HG02642 (cell line): Measurements from ENCODE around the gene EPHA2.
"Not testable (repeated sequence)": the region's sequence is repeated elsewhere in the genome, so short reads cannot be mapped to it uniquely, and the experiment has no call there.

Experiments
- ATAC-seq: cut with Tn5 transposase; IDR thresholded peaks from one replicate; pipeline ENCODE4 v1.9.1; 2021; ENCODE audit warnings: mild to moderate bottlenecking; ENCODE audit not compliant: unreplicated experiment, poor library complexity

EPHA2 gene

GRCh38 chr1:16170283-16170673, 14.4 kb upstream of the EPHA2 start:
- no peak for ATAC-seq

GRCh38 chr1:16168622-16169360, 12.9 kb upstream of the EPHA2 start:
- no peak for ATAC-seq

- not testable (repeated sequence) for ATAC-seq
Observed at GRCh38 chr1:16168144-16168495, 12.3 kb upstream of the EPHA2 start.

GRCh38 chr1:16167331-16168143, 11.7 kb upstream of the EPHA2 start:
- peak; percentile 70 for ATAC-seq

- ATAC-seq, result no peak
Observed at GRCh38 chr1:16166117-16166516, 10.2 kb upstream of the EPHA2 start.

GRCh38 chr1:16165548-16165947, 9.7 kb upstream of the EPHA2 start:
- no peak for ATAC-seq

- ATAC-seq, result no peak
Observed at GRCh38 chr1:16165073-16165364, 9.2 kb upstream of the EPHA2 start.

GRCh38 chr1:16164213-16165072, 8.6 kb upstream of the EPHA2 start:
- no peak for ATAC-seq

- not testable (repeated sequence) for ATAC-seq
Observed at GRCh38 chr1:16163608-16164212, 7.8 kb upstream of the EPHA2 start.

- ATAC-seq, result no peak
Observed at GRCh38 chr1:16162163-16162822, 6.4 kb upstream of the EPHA2 start.

GRCh38 chr1:16161717-16162116, 5.8 kb upstream of the EPHA2 start:
- ATAC-seq, result no peak

GRCh38 chr1:16158993-16159831, 3.3 kb upstream of the EPHA2 start:
- no peak for ATAC-seq

- ATAC-seq, result no peak
Observed at GRCh38 chr1:16158025-16158424, 2.2 kb upstream of the EPHA2 start.

GRCh38 chr1:16156848-16157495, 1.1 kb upstream of the EPHA2 start:
- no peak for ATAC-seq

- ATAC-seq, result no peak
Observed at GRCh38 chr1:16153999-16154673, 1.7 kb downstream of the EPHA2 start.

GRCh38 chr1:16153096-16153998, 2.5 kb downstream of the EPHA2 start:
- no peak for ATAC-seq

- no peak for ATAC-seq
Observed at GRCh38 chr1:16152481-16153087, 3.3 kb downstream of the EPHA2 start.
